HG03354 (cell line): ENCODE measurements around the gene CTNNA3.

ENCODE experiments used
- ATAC-seq: cut with Tn5 transposase; IDR thresholded peaks from one replicate; pipeline ENCODE4 v1.9.1; 2021; ENCODE audit warnings: mild to moderate bottlenecking; ENCODE audit not compliant: unreplicated experiment, poor library complexity, severe bottlenecking

CTNNA3 gene

GRCh38 chr10:67200913-67201564, 495.0 kb downstream of the CTNNA3 start:
- ATAC-seq, result no peak

GRCh38 chr10:67175354-67175753, 520.6 kb downstream of the CTNNA3 start:
- ATAC-seq, result no peak

- no peak for ATAC-seq
Observed at GRCh38 chr10:67173787-67174186, 522.2 kb downstream of the CTNNA3 start.

GRCh38 chr10:67171970-67172369, 524.0 kb downstream of the CTNNA3 start:
- ATAC-seq, result no peak

GRCh38 chr10:67156239-67156638, 539.8 kb downstream of the CTNNA3 start:
- ATAC-seq, result no peak

GRCh38 chr10:67151471-67151870, 544.5 kb downstream of the CTNNA3 start:
- ATAC-seq, result no peak

GRCh38 chr10:67144530-67144929, 551.5 kb downstream of the CTNNA3 start:
- ATAC-seq, result no peak

GRCh38 chr10:67141300-67141699, 554.7 kb downstream of the CTNNA3 start:
- no peak for ATAC-seq

GRCh38 chr10:67140641-67141040, 555.4 kb downstream of the CTNNA3 start:
- no peak for ATAC-seq

- no peak for ATAC-seq
Observed at GRCh38 chr10:67127441-67127840, 568.6 kb downstream of the CTNNA3 start.

GRCh38 chr10:67119651-67120050, 576.3 kb downstream of the CTNNA3 start:
- no peak for ATAC-seq

GRCh38 chr10:67115972-67116371, 580.0 kb downstream of the CTNNA3 start:
- ATAC-seq, result no peak

GRCh38 chr10:67114945-67115344, 581.0 kb downstream of the CTNNA3 start:
- ATAC-seq, result no peak

- ATAC-seq, result no peak
Observed at GRCh38 chr10:67112765-67113164, 583.2 kb downstream of the CTNNA3 start.

- ATAC-seq, result no peak
Observed at GRCh38 chr10:67110286-67110685, 585.7 kb downstream of the CTNNA3 start.

- no peak for ATAC-seq
Observed at GRCh38 chr10:67107670-67108069, 588.3 kb downstream of the CTNNA3 start.

- ATAC-seq, result no peak
Observed at GRCh38 chr10:67100951-67101350, 595.0 kb downstream of the CTNNA3 start.

GRCh38 chr10:67098461-67098860, 597.5 kb downstream of the CTNNA3 start:
- no peak for ATAC-seq

- ATAC-seq, result no peak
Observed at GRCh38 chr10:67095531-67095930, 600.5 kb downstream of the CTNNA3 start.

- ATAC-seq, result no peak
Observed at GRCh38 chr10:67088036-67088435, 608.0 kb downstream of the CTNNA3 start.

GRCh38 chr10:67087135-67087425, 608.9 kb downstream of the CTNNA3 start:
- ATAC-seq, result no peak
